GM18499 (cell line): Measurements from ENCODE around the gene ACTC1.
"Not testable (repeated sequence)": the region's sequence is repeated elsewhere in the genome, so short reads cannot be mapped to it uniquely, and the experiment has no call there.

Experiments used
- ATAC-seq: cut with Tn5 transposase; IDR thresholded peaks from one replicate; pipeline ENCODE4 v1.9.1; 2021; ENCODE audit warnings: moderate number of reproducible peaks; ENCODE audit not compliant: insufficient read depth, unreplicated experiment

Gene ACTC1

GRCh38 chr15:34795267-34796081, at the start of gene ACTC1:
Gene ACTC1 (minus strand): TSS chr15:34795549. CDS start chr15:34794808, 741 bp downstream.
- ATAC-seq, result no peak

- no peak for ATAC-seq
These were observed 45.9 kb upstream of the ACTC1 start for GRCh38 chr15:34841262-34841725.

GRCh38 chr15:34838282-34838681, 42.9 kb upstream of the ACTC1 start:
- ATAC-seq, result no peak

GRCh38 chr15:34837246-34838016, 42.1 kb upstream of the ACTC1 start:
- no peak for ATAC-seq

- ATAC-seq, result no peak
These were observed 33.0 kb upstream of the ACTC1 start for GRCh38 chr15:34828145-34828911.

- no peak for ATAC-seq
These were observed 26.5 kb upstream of the ACTC1 start for GRCh38 chr15:34821831-34822230.

GRCh38 chr15:34820110-34820509, 24.8 kb upstream of the ACTC1 start:
- ATAC-seq, result no peak

- no peak for ATAC-seq
These were observed 23.2 kb upstream of the ACTC1 start for GRCh38 chr15:34818526-34818925.

- ATAC-seq, result no peak
These were observed 20.5 kb upstream of the ACTC1 start for GRCh38 chr15:34815836-34816235.

GRCh38 chr15:34813446-34814190, 18.3 kb upstream of the ACTC1 start:
- ATAC-seq, result no peak

GRCh38 chr15:34812868-34813365, 17.6 kb upstream of the ACTC1 start:
- ATAC-seq, result not testable (repeated sequence)

- ATAC-seq, result no peak
These were observed 17.0 kb upstream of the ACTC1 start for GRCh38 chr15:34812369-34812768.

GRCh38 chr15:34810443-34811129, 15.2 kb upstream of the ACTC1 start:
- no peak for ATAC-seq

- no peak for ATAC-seq
These were observed 13.8 kb upstream of the ACTC1 start for GRCh38 chr15:34809186-34809585.

GRCh38 chr15:34808016-34808415, 12.7 kb upstream of the ACTC1 start:
- ATAC-seq, result no peak

GRCh38 chr15:34807241-34807640, 11.9 kb upstream of the ACTC1 start:
- not testable (repeated sequence) for ATAC-seq

- no peak for ATAC-seq
These were observed 9.4 kb upstream of the ACTC1 start for GRCh38 chr15:34804776-34805175.

- no peak for ATAC-seq
These were observed 8.8 kb upstream of the ACTC1 start for GRCh38 chr15:34804113-34804512.
